GM19328 (cell line): ENCODE measurements around the gene SFXN2.
"Not testable (repeated sequence)": the region's sequence is repeated elsewhere in the genome, so short reads cannot be mapped to it uniquely, and the experiment has no call there.

Source experiments
- ATAC-seq: cut with Tn5 transposase; IDR thresholded peaks from one replicate; pipeline ENCODE4 v1.9.1; 2021; ENCODE audit warnings: mild to moderate bottlenecking, moderate library complexity; ENCODE audit not compliant: unreplicated experiment

Gene SFXN2

GRCh38 chr10:102718220-102718619, 3.8 kb downstream of the SFXN2 start:
- ATAC-seq: no peak

- no peak for ATAC-seq
Observed at GRCh38 chr10:102720337-102720736, 5.9 kb downstream of the SFXN2 start.

- ATAC-seq: no peak
Observed at GRCh38 chr10:102720775-102721301, 6.4 kb downstream of the SFXN2 start.

- no peak for ATAC-seq
Observed at GRCh38 chr10:102721954-102722353, 7.5 kb downstream of the SFXN2 start.

GRCh38 chr10:102723989-102724388, 9.6 kb downstream of the SFXN2 start:
- no peak for ATAC-seq

GRCh38 chr10:102726274-102726673, 11.8 kb downstream of the SFXN2 start:
- ATAC-seq: no peak

GRCh38 chr10:102727037-102727818, 12.8 kb downstream of the SFXN2 start:
- no peak for ATAC-seq

GRCh38 chr10:102729029-102730026, 14.9 kb downstream of the SFXN2 start:
- ATAC-seq: no peak

- no peak for ATAC-seq
Observed at GRCh38 chr10:102731222-102731800, 16.9 kb downstream of the SFXN2 start.

- ATAC-seq: no peak
Observed at GRCh38 chr10:102732661-102733060, 18.2 kb downstream of the SFXN2 start.

GRCh38 chr10:102735065-102735562, 20.7 kb downstream of the SFXN2 start:
- ATAC-seq: no peak

GRCh38 chr10:102738692-102739121, 24.3 kb downstream of the SFXN2 start:
- no peak for ATAC-seq

GRCh38 chr10:102740229-102740628, 25.8 kb downstream of the SFXN2 start:
- ATAC-seq: no peak

- ATAC-seq: no peak
Observed at GRCh38 chr10:102741726-102742237, 27.3 kb downstream of the SFXN2 start.

- not testable (repeated sequence) for ATAC-seq
Observed at GRCh38 chr10:102742313-102742712, 27.9 kb downstream of the SFXN2 start.

- ATAC-seq: no peak
Observed at GRCh38 chr10:102743078-102743587, 28.7 kb downstream of the SFXN2 start.

- peak; percentile 93 for ATAC-seq
Observed at GRCh38 chr10:102743588-102744373, 29.3 kb downstream of the SFXN2 start, which contains the start of gene WBP1L. TSS of gene WBP1L (plus strand) at chr10:102743948. CDS start at chr10:102744054, 106 bp downstream.

GRCh38 chr10:102744374-102745051, 30.1 kb downstream of the SFXN2 start:
- ATAC-seq: peak; percentile 13

- no peak for ATAC-seq
Observed at GRCh38 chr10:102745157-102745556, 30.7 kb downstream of the SFXN2 start.
